ENCODE data around the gene TCAF1. TPM values are rescaled to one million over a fixed set of nuclear protein-coding genes. Genes with fewer than 3 reads are reported as not detected.

Gene TCAF1
- total and polyA plus RNA-seq, 7 donors = 4.3 to 107 (median 19.5) TPM

DNA sequence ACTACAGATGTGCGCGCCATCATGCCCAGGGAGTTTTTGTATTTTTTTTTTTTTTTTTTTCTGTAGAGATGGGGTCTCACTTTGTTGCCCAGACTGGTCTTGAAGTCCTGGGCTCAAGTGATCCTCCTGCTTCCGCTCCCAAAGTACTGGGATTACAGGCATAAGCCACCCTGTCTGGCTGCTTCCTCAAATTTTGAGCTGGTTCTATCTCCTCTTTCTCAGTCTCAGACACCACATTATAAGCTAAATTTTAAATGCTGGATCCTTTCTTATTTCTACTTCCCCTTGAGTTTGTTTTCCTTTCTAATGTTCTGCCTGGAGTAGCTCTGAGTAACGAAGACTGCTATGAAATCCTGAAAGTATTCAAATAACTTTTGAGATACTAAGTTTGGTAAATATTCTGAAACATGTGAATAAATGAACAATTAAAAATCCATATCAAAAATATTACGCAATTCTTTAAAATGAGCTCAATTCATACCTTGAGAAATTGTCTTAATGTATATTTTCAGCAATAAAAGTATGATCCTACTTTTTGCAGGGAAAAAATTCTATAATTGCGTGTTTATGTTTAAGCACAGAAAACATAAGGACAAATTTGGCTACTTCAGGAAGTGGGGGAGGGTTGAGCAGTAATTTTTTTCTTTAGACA lies 15.0 kb downstream of the TCAF1 start:
- intact Hi-C loops (cut with DNase I) = loop anchor here in 1 of 2 donors (2.0 kb wide), 1 partner anchor 14 kb away; no protein-coding TSS in a partner anchor
- Histone ChIP-seq H3K9me3 (no peaks in the 10 kb centered on the region), H3K4me3 (no peak overlapping the region), H3K27ac (no peak overlapping the region), H3K27me3 (ENCODE audit: insufficient read depth in 3 of 3, low read length in 2 of 3) (peaks cover 0 to 6% (median 5%) of the 10 kb centered on the region in 3 donors), H3K36me3 (ENCODE audit: insufficient read depth in 1 of 2, low read depth in 1 of 2) (no peaks in the 10 kb centered on the region), H3K4me1 (peaks cover 4% of the 10 kb centered on the region)
- 95 to 97% (median 95%) methylated on average over 6 of the region's 6 CpGs for WGBS, 3 donors
- TF ChIP-seq CTCF (IDR thresholded peaks at IDR 0.05) = no peak
- ATAC-seq (no peak), DNase-seq (no peak)

DNA sequence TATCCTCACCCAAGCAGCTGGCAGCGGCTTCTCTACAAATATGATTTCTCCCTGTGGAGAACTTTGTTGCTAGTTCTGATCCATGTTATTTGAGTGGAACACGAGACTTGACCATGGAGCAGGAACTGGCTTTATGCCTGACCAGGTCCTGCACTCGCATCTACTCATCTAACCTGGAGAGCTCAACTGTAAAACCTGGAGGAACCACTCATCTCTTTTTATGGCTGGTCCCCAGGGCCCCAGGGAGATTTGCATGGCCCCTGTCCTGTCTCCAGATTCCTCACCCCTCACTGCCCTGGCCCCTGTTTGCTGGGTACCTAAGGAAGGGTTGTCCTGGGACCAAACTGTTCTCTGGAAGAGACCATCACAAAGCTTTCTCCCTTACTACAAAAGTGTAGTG lies 16.0 kb downstream of the TCAF1 start:
- TF ChIP-seq CTCF (IDR thresholded peaks at IDR 0.05) = no peak
- Histone ChIP-seq H3K27ac (no peak overlapping the region), H3K36me3 (ENCODE audit: insufficient read depth in 1 of 2, low read depth in 1 of 2) (no peaks in the 10 kb centered on the region), H3K27me3 (ENCODE audit: insufficient read depth in 3 of 3, low read length in 2 of 3) (peaks cover 0 to 6% (median 5%) of the 10 kb centered on the region in 3 donors), H3K4me1 (peaks cover 4% of the 10 kb centered on the region), H3K4me3 (no peak overlapping the region), H3K9me3 (no peaks in the 10 kb centered on the region)
- DNase-seq = no peak
- ATAC-seq = no peak
- WGBS, 3 donors = 59 to 70% (median 63%) methylated on average over 3 of the region's 3 CpGs
- intact Hi-C loops (cut with DNase I) = loop anchor here in 1 of 2 donors (2.0 kb wide), 1 partner anchor 15 kb away; no protein-coding TSS in a partner anchor

GRCh38 chr7:143884969-143885559 lies 16.9 kb downstream of the TCAF1 start:
- peak in 2 of 4 donors; percentile 35 to 65 for ATAC-seq
- H3K9me3 ChIP-seq = no peaks in the 10 kb centered on the region

DNA sequence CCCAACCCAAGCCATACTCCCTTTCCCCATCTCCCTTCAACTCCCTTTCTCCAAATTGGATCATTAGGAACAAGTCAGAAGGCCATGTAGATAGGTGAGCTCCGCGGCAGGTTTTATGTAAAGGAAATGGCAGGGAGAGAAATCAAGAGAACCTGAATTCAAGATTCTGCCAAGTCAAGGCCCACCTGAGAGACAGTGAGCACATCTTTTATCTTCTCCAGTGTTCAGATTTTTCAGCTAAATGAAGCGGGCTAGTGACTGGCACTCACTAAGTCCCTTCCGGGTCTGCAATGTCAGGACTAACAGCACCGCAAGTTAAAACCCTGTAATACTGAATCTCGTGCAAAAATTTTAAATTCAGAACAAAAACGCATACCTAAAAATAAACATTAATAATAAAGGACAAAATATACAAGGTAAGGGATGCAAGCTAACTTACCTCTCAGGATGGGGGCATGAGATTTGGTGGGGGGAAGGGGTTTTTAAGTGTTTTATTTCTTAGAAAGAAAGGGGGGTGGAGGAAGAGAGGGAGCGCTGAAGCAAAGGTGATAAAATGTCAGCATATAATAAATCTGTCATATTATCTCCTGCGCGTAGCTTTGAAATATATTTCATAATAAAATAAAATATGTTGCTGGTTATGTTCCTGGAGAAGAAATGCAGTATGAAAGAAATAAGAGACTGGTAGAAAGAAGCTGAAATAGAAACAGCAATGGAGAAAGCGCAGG lies 17.6 kb downstream of the TCAF1 start:
- peaks cover 4% of the 10 kb centered on the region for H3K4me1 ChIP-seq
- no peak for DNase-seq
- 59 to 67% (median 63%) methylated on average over 11 of the region's 11 CpGs for WGBS, 3 donors
- peaks cover 0 to 6% (median 5%) of the 10 kb centered on the region in 3 donors for H3K27me3 ChIP-seq (ENCODE audit: insufficient read depth in 3 of 3, low read length in 2 of 3)
- no peak for TF ChIP-seq CTCF (IDR thresholded peaks at IDR 0.05)
- no peaks in the 10 kb centered on the region for H3K36me3 ChIP-seq (ENCODE audit: insufficient read depth in 1 of 2, low read depth in 1 of 2)
- H3K27ac ChIP-seq = no peak overlapping the region
- no peaks in the 10 kb centered on the region for H3K9me3 ChIP-seq
- peak overlapping the region; percentile 56 for H3K4me3 ChIP-seq
- intact Hi-C loops (cut with DNase I) = no loop called here
- no peak for ATAC-seq

More at GRCh38 chr7:143884969-143885559, 16.9 kb downstream of the TCAF1 start:
- Histone ChIP-seq H3K27me3 (ENCODE audit: insufficient read depth in 3 of 3, low read length in 2 of 3) (peaks cover 0 to 6% (median 5%) of the 10 kb centered on the region in 3 donors), H3K27ac (no peak overlapping the region), H3K4me1 (peaks cover 4% of the 10 kb centered on the region), H3K4me3 (peak overlapping the region; percentile 56), H3K36me3 (ENCODE audit: insufficient read depth in 1 of 2, low read depth in 1 of 2) (no peaks in the 10 kb centered on the region)
- peak; percentile 49 to 69 for DNase-seq
- 10 to 13% (median 12%) methylated on average over 38 of the region's 38 CpGs for WGBS, 3 donors
- intact Hi-C loops (cut with DNase I) = no loop called here
- no peak for TF ChIP-seq CTCF (IDR thresholded peaks at IDR 0.05)

All from psoas muscle (tissue), 8 donors.